Keratinocyte (primary cell): ENCODE data around the gene CBX8.

Experiments
- CTCF ChIP-seq, 3 experiments: IDR thresholded peaks in 1 of 3; conservative IDR thresholded peaks in 1 of 3; optimal IDR thresholded peaks in 1 of 3; 2 replicates in 2 of 3; 3 replicates in 1 of 3; pipeline versions ENCODE3 to v1.5.1; 2011; ENCODE audit warnings: low read length in 3 of 3, mild to moderate bottlenecking in 3 of 3, moderate library complexity in 2 of 3, control low read depth in 1 of 3, inconsistent platforms in 1 of 3; ENCODE audit not compliant: insufficient read depth in 2 of 3; ENCODE audit errors: extremely low read depth in 1 of 3
- EZH2 ChIP-seq: IDR thresholded peaks from one replicate; pipeline ENCODE4 v1.6.1; 2012; ENCODE audit warnings: inconsistent platforms, mild to moderate bottlenecking, low read length, moderate library complexity

- TF ChIP-seq CTCF (optimal IDR thresholded peaks at IDR 0.05 in 1 of 3, IDR thresholded peaks at IDR 0.05 in 1 of 3, conservative IDR thresholded peaks at IDR 0.05 in 1 of 3; ENCODE audit: extremely low read depth in 1 of 3, insufficient read depth in 2 of 3, low read length in 3 of 3) (no peak), EZH2 (no peak)
These were observed 41.1 kb upstream of the CBX8 start for GRCh38 chr17:79837888-79838521.
